Thyroid gland (tissue), 4 donors: Measurements from ENCODE around the gene CSK. TPM values are rescaled to one million over a fixed set of nuclear protein-coding genes. Genes with fewer than 3 reads are reported as not detected.

Source experiments
- DNase-seq, 2 donors: peaks; one replicate each; pipeline ENCODE4 v3.0.0-alpha.2; 2019
- H3K27ac ChIP-seq, 3 donors: fragments of 200-600 bp; sonication (generic); 1 replicate in 2 of 3; 2 replicates in 1 of 3; pipeline ENCODE4 v1.5.1; 2016 to 2019; ENCODE audit warnings: mild to moderate bottlenecking in 1 of 3, moderate library complexity in 1 of 3
- H3K27me3 ChIP-seq: fragments of 200-600 bp; sonication (generic); one replicate; pipeline ENCODE4 v1.5.1; 2019
- H3K36me3 ChIP-seq, 2 donors: fragments of 200-600 bp; sonication (generic); one replicate each; pipeline ENCODE4 v1.5.1; 2016 to 2019
- H3K4me1 ChIP-seq, 2 donors: fragments of 200-600 bp; sonication (generic); one replicate each; pipeline ENCODE4 v1.5.1; 2017 to 2019
- H3K4me3 ChIP-seq, 3 donors: fragments of 200-600 bp; sonication (generic); replicated peaks in 1 of 3; 1 replicate in 2 of 3; 2 replicates in 1 of 3; pipeline ENCODE4 v1.5.1; 2016; ENCODE audit warnings: mild to moderate bottlenecking in 1 of 3
- H3K9me3 ChIP-seq: fragments of 200-600 bp; sonication (generic); one replicate; pipeline ENCODE4 v1.5.1; 2017
- POLR2A ChIP-seq, 2 donors: fragments of 450-650 bp; IDR thresholded peaks; one replicate each; pipeline ENCODE4 v1.6.1; 2017; ENCODE audit warnings: antibody characterized with exemption in 2 of 2, mild to moderate bottlenecking in 2 of 2, moderate library complexity in 1 of 2
- whole genome bisulfite sequencing, 2 donors: methylation state at CpG; one replicate each; pipeline ENCODE4 v1.1.5; 2017; 5-methylcytosine and 5-hydroxymethylcytosine counted together
- intact Hi-C: fragments of 100-400 bp; cut with DNase I; formaldehyde crosslinking; loops from one replicate; pipeline ENCODE4 v1.15.1; 2023
- total RNA-seq, 4 donors: library from RNA; depleted of rRNA; stranded (reverse); fragments of >200 nt; gene quantifications; one replicate each; pipeline ENCODE4 v1.2.3, GENCODE V29; 2016
- TF ChIP-seq, protein P1 (sequence below), 6 experiments: fragments of 200-600 bp in 3 of 6; fragments of 450-650 bp in 3 of 6; sonication (generic) in 3 of 6; IDR thresholded peaks; one replicate each; pipeline ENCODE4 v1.5.1; 2016 to 2019; ENCODE audit warnings: antibody characterized with exemption in 6 of 6, mild to moderate bottlenecking in 2 of 6, inconsistent platforms in 1 of 6, moderate library complexity in 1 of 6

The CSK gene
- total RNA-seq, 4 donors from 2014 or later: 18.2 to 24.3 (median 20.3) TPM

GRCh38 chr15:74775894-74776293 lies 6.0 kb upstream of the CSK start:
- TF ChIP-seq, protein P1, sequence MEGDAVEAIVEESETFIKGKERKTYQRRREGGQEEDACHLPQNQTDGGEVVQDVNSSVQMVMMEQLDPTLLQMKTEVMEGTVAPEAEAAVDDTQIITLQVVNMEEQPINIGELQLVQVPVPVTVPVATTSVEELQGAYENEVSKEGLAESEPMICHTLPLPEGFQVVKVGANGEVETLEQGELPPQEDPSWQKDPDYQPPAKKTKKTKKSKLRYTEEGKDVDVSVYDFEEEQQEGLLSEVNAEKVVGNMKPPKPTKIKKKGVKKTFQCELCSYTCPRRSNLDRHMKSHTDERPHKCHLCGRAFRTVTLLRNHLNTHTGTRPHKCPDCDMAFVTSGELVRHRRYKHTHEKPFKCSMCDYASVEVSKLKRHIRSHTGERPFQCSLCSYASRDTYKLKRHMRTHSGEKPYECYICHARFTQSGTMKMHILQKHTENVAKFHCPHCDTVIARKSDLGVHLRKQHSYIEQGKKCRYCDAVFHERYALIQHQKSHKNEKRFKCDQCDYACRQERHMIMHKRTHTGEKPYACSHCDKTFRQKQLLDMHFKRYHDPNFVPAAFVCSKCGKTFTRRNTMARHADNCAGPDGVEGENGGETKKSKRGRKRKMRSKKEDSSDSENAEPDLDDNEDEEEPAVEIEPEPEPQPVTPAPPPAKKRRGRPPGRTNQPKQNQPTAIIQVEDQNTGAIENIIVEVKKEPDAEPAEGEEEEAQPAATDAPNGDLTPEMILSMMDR (IDR thresholded peaks at IDR 0.05): no peak
- no peak for TF ChIP-seq POLR2A (IDR thresholded peaks at IDR 0.05)
- Histone ChIP-seq H3K4me1 (peaks cover 0 to 18% of the 10 kb centered on the region in 2 donors), H3K27ac (no peak overlapping the region), H3K36me3 (no peaks in the 10 kb centered on the region), H3K4me3 (no peak overlapping the region), H3K27me3 (no peaks in the 10 kb centered on the region), H3K9me3 (no peaks in the 10 kb centered on the region)
- 77 to 95% methylated on average over 4 of the region's 4 CpGs for WGBS, 2 donors
- DNase-seq: no peak
- intact Hi-C loops: no loop called here

GRCh38 chr15:74776821-74777768 lies 4.8 kb upstream of the CSK start:
- H3K27me3 ChIP-seq: no peaks in the 10 kb centered on the region
- TF ChIP-seq POLR2A (IDR thresholded peaks at IDR 0.05): no peak
- TF ChIP-seq, protein P1 (IDR thresholded peaks at IDR 0.05): no peak
- H3K9me3 ChIP-seq: no peaks in the 10 kb centered on the region
- no peak overlapping the region for H3K4me3 ChIP-seq
- 42 to 49% methylated on average over 10 to 13 of the region's 13 CpGs for WGBS, 2 donors
- DNase-seq: no peak
- intact Hi-C loops: no loop called here
- H3K4me1 ChIP-seq: peaks cover 6 to 22% of the 10 kb centered on the region in 2 donors
- H3K36me3 ChIP-seq: no peaks in the 10 kb centered on the region
- no peak overlapping the region for H3K27ac ChIP-seq

DNA sequence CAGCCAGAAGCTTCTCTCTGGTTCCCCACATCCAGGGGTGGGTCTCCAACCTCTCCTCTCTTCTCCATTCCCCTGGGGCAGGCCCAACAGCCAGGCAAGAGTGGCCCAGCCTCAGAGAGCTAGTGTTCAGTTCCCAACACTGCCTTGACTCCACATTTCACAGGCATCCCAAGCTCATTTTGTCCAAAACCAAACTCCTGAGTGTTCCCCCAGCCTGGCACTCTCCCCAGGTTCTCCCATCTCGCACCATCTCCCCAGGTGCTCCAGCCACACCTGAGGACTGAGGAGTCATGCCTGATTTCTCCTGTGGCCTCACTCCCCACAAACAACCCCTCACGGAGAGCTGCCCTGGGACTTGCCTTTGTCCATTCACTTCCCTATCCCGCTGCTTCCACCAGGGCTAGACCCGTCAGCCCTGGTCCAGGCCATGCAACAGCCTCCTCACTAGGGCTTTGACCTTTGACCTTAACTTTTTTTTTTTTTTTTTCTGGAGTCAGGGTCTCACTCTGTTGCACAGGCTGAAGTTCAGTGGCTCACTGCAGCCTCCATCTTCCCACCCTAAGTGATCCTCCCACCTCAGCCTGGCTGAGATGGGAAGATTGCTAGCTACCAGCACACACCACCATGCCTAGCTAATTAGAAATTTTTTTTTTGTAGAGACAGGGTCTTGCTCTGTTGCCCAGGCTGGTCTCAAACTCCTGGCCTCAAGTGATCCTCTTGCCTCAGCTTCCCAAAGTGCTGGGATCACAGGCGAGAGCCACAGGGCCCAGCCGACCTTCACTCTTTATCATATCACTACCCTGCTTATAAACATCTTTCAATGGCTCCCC lies 3.9 kb upstream of the CSK start:
- WGBS, 2 donors: 72 to 86% methylated on average over 6 of the region's 6 CpGs
- Histone ChIP-seq H3K36me3 (no peaks in the 10 kb centered on the region), H3K4me1 (peaks cover 10 to 25% of the 10 kb centered on the region in 2 donors), H3K9me3 (no peaks in the 10 kb centered on the region), H3K27me3 (no peaks in the 10 kb centered on the region), H3K4me3 (no peak overlapping the region), H3K27ac (no peak overlapping the region)
- TF ChIP-seq POLR2A (IDR thresholded peaks at IDR 0.05): no peak
- TF ChIP-seq, protein P1 (IDR thresholded peaks at IDR 0.05): no peak
- DNase-seq: no peak
- intact Hi-C loops: no loop called here

- Histone ChIP-seq H3K9me3 (no peaks in the 10 kb centered on the region), H3K4me3 (no peak overlapping the region), H3K4me1 (peaks cover 16 to 31% of the 10 kb centered on the region in 2 donors), H3K27ac (no peak overlapping the region), H3K36me3 (no peaks in the 10 kb centered on the region), H3K27me3 (no peaks in the 10 kb centered on the region)
- no peak for TF ChIP-seq POLR2A (IDR thresholded peaks at IDR 0.05)
- TF ChIP-seq, protein P1 (IDR thresholded peaks at IDR 0.05): no peak
- DNase-seq: no peak
- 95 to 98% methylated on average over 5 of the region's 5 CpGs for whole genome bisulfite sequencing, 2 donors
- intact Hi-C loops: no loop called here
Measured at GRCh38 chr15:74778599-74778970, 3.3 kb upstream of the CSK start.
